SJSA1 (cell line): Measurements from ENCODE around the gene FMNL2. TPM values are rescaled to one million over a fixed set of nuclear protein-coding genes. Genes with fewer than 3 reads are reported as not detected.

Experiments used
- DNase-seq, 2 experiments: peaks; one replicate each; pipeline ENCODE4 v3.0.0-alpha.2; 2015 to 2020; ENCODE audit warnings: low spot score in 2 of 2, low read depth in 1 of 2
- H3K27ac ChIP-seq: fragments of 250-450 bp; sonication (Bioruptor Pico); 2 replicates; pipeline ENCODE4 v1.5.1; 2020; ENCODE audit warnings: mild to moderate bottlenecking, moderate library complexity
- H3K27me3 ChIP-seq: fragments of 250-450 bp; sonication (Bioruptor Pico); replicated peaks from 2 replicates; pipeline ENCODE4 v1.5.1; 2020; ENCODE audit warnings: mild to moderate bottlenecking, moderate library complexity
- H3K36me3 ChIP-seq: fragments of 250-450 bp; sonication (Bioruptor Pico); 2 replicates; pipeline ENCODE4 v1.5.1; 2020; ENCODE audit warnings: mild to moderate bottlenecking
- H3K4me1 ChIP-seq: fragments of 250-450 bp; sonication (Bioruptor Pico); replicated peaks from 2 replicates; pipeline ENCODE4 v1.6.1; 2021; ENCODE audit warnings: mild to moderate bottlenecking
- H3K4me3 ChIP-seq: fragments of 250-450 bp; sonication (Bioruptor Pico); 2 replicates; pipeline ENCODE4 v1.5.1; 2020; ENCODE audit warnings: mild to moderate bottlenecking
- H3K9me3 ChIP-seq: fragments of 250-450 bp; sonication (Bioruptor Pico); replicated peaks from 2 replicates; pipeline ENCODE4 v1.5.1; 2020; ENCODE audit warnings: mild to moderate bottlenecking
- total RNA-seq: library from RNA; depleted of rRNA; stranded (reverse); fragments of >200 nt; shearing (Covaris generic); gene quantifications from 2 replicates; pipeline ENCODE4 v1.2.3, GENCODE V29; 2014

The FMNL2 gene
- total RNA-seq, 1 experiment from 2014 or later = 12.9 TPM

DNA sequence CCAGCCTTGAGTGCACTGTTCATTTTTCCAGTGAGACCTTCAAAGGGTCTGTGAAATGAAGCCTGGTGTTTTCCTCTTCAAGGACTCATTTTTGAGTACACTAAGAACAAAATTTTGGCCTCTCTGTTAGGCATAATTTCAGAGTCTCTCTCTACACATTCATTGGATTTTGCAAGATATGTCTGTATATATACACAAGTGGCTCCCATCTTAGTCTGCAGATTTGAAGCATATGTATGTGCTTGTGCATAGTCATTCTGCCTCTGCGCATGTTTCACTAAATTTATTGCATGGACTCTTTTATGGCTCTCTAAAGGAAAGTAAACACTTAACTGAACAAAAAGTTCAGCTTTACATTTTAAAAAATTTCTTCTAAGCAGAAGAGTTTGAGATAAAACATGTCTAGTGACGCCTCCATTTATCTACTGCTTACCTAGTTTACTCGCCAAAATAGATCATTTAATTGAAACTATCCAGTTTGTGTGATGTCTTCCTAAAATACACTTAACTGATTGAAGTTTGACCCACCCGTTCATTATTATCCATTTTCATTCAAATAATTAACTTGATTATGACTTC lies 145.9 kb downstream of the FMNL2 start:
- no peak overlapping the region for H3K27ac ChIP-seq
- H3K9me3 ChIP-seq = no peaks in the 10 kb centered on the region
- H3K4me1 ChIP-seq = no peaks in the 10 kb centered on the region; the same call in 1 of the 2 replicates
- H3K4me3 ChIP-seq = no peak overlapping the region
- H3K27me3 ChIP-seq = no peaks in the 10 kb centered on the region
- no peaks in the 10 kb centered on the region for H3K36me3 ChIP-seq
- no peak for DNase-seq

DNA sequence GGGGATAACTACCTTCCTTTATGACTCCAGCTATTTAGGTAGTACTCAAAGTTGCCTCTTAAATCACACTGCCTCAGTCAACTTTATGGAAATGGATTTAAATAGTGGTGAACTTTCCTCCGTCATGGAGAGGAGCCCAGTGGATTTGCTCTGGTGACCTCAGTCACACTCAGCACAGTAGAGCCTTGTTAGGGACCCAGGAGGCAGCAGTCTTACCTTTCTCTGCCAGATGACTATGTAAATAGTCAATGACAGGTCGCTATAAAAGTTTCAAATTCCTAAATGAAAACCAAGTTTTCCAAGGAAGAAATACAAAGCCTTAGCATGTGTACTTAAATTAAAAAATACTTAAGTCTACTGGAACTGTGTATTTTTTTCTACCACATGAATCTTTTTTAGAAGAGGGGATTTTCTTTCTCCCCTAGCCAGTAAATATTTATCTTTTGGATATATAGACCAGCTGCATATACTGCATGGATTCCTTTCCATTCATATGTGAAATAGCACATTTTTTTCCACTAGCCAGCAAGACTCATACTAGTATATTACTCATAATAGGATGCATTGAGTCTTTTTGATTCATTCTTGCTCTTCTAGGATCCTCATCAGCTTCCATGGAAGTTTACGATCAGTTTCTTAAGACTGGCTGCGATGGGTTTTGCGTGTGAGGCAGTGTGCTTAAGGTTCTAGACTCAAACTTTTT lies 147.1 kb downstream of the FMNL2 start:
- no peaks in the 10 kb centered on the region for H3K9me3 ChIP-seq
- H3K27ac ChIP-seq = no peak overlapping the region
- DNase-seq = no peak
- no peaks in the 10 kb centered on the region; the same call in 1 of the 2 replicates for H3K4me1 ChIP-seq
- no peaks in the 10 kb centered on the region for H3K27me3 ChIP-seq
- H3K4me3 ChIP-seq = no peak overlapping the region
- no peaks in the 10 kb centered on the region for H3K36me3 ChIP-seq

DNA sequence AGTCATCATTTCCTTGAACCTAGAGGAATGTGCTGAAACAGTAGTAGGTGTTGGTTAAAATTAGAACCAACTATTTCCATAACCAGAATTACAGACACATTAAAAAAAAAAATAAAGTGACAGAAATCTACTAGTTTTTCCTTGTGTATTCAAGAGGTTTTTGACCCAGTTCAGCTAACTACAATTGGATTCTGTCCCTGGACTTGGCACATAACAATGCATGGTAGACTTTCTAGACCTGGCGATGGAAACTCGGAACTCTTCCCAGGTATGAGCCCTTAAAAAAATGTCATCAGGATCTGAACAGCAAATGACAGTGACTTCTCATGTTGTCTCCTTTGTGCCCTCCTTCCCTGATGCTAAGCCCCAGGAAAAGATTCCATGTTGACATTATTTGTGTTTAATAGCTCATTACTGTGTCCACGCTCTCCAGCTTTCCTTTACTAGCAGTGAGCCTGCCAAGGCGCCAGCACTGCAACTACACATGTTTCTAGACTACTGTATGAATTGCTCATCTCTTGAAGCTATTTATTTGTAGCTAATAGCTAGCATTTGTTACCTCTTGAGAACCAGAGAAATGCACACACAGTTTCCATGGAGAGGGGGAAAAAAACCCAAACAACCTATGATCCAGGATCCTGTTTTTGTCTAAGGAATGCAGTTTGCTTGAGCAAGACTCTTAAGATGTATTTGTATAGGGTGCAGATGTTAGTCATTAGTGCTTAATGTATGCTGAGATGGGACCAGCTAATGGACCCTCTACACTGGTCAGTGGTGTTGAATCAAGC lies 148.5 kb downstream of the FMNL2 start:
- DNase-seq = no peak

DNA sequence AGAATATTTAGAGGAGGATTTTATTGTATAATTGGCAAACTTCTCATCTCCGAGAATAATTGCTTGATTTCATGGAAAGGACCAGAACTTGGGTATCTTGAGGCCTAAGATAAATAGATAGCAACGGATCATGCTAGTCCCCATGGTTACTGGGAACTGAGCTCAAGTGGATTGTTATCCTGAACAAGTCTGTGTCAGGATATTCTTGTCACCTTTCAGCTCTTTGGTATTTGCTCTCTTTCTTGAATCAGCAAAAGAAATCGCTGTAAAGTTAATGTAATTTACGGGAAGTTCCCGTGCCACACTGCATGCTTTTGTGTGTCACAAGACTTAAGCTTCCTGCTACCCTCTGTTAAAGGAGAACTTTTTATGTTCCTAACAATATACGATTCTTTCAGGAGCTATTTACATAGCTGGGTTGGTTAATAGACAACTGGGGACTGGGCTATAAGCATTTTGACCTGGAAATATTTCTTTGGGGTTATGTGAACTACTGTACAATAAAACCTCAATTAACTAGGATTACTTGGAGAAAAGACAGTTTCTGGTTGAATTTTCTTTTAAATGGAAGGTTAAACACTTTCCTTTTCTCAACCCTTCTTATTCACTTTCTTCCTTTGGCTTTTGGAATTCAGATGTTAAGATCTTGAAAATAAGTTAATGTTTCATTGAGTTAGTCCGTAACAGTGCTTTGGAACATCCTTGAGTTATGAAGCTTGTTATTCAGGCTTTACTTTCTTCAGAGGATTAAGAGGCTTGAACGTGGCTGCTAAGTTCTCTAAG lies 151.2 kb downstream of the FMNL2 start:
- no peaks in the 10 kb centered on the region for H3K27me3 ChIP-seq
- no peaks in the 10 kb centered on the region for H3K36me3 ChIP-seq
- H3K27ac ChIP-seq = no peak overlapping the region
- no peaks in the 10 kb centered on the region; the same call in 1 of the 2 replicates for H3K4me1 ChIP-seq
- DNase-seq = no peak
- H3K4me3 ChIP-seq = no peak overlapping the region
- H3K9me3 ChIP-seq = no peaks in the 10 kb centered on the region

More for the DNA sequence above, 148.5 kb downstream of the FMNL2 start:
- no peaks in the 10 kb centered on the region for H3K9me3 ChIP-seq
- no peaks in the 10 kb centered on the region for H3K27me3 ChIP-seq
- H3K4me1 ChIP-seq = no peaks in the 10 kb centered on the region; the same call in 1 of the 2 replicates
- H3K36me3 ChIP-seq = no peaks in the 10 kb centered on the region
- H3K4me3 ChIP-seq = no peak overlapping the region
- H3K27ac ChIP-seq = no peak overlapping the region

DNA sequence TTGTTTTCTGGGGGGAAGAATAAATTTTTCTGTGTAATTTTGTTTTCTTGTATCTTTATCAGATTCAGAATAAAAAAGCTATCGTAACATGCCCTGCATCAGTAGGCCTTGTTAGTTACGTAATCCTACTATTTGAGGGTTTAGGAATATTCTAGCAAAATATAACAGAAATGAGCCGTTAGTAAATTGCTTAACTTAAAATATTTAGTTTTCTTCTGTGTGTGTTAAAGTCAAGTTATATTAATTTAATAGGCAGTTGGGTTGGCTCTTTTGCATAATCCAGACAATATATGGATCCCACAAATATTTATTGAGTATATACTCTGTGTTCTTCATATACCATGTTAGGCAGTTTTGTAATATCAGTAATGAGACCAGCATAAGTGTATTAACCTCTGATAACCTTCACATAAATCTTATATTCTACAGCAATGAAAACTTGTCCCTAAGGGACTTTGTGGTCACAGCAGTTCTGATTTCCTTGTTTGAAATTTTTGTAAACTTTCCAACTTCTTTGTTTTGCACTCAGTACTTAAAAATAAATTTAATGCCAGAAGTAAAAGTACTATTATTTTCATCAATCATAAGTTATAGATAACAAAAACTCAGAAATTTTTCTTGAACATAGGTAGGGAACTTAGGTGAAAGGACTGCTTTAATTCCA lies 151.9 kb downstream of the FMNL2 start:
- Histone ChIP-seq H3K27me3 (no peaks in the 10 kb centered on the region), H3K9me3 (no peaks in the 10 kb centered on the region), H3K27ac (no peak overlapping the region), H3K36me3 (no peaks in the 10 kb centered on the region), H3K4me1 (no peaks in the 10 kb centered on the region; the same call in 1 of the 2 replicates), H3K4me3 (no peak overlapping the region)
- DNase-seq = no peak

DNA sequence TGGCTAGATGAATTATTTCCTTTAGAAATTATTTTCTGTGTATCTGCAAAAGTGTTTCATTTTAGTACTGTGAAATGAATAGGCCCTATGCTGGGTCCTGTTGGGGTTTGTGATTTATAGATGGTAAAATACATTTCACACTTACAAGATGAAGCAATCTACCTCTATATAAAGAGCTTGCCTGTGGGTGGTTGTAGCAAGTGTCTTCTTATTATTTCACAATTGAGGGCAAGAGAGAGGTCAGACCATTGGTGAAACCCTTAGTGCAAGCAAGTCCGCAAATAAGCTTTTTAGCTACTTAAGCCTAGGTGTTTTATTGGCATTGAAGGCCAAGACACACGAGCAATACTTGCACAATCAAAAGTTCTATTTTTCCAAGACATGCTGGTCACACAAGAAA lies 153.1 kb downstream of the FMNL2 start:
- no peak for DNase-seq
- Histone ChIP-seq H3K4me1 (no peaks in the 10 kb centered on the region; the same call in 1 of the 2 replicates), H3K27me3 (no peaks in the 10 kb centered on the region), H3K27ac (no peak overlapping the region), H3K36me3 (no peaks in the 10 kb centered on the region), H3K4me3 (no peak overlapping the region), H3K9me3 (no peaks in the 10 kb centered on the region)

DNA sequence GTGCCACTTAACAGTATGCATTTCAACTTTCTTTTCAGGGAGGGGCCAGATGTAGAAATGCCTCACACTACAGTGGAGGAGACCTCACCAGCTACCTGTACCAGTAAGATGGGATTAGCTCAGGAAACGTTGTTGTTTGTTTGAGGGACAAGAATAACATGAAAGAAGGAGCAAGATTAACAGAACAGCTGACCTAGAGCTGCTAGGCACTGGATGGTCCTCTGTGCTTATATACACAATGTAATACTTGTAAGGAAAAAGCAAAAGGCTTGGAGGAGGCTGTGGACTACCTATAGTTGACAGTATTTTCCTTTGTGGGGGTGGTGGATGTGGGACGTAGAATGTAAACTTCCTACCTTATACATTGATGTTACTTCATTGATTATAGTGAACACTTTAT lies 154.4 kb downstream of the FMNL2 start:
- H3K4me1 ChIP-seq = no peaks in the 10 kb centered on the region; the same call in 1 of the 2 replicates
- DNase-seq = no peak
- no peaks in the 10 kb centered on the region for H3K27me3 ChIP-seq
- H3K36me3 ChIP-seq = no peaks in the 10 kb centered on the region
- no peaks in the 10 kb centered on the region for H3K9me3 ChIP-seq
- no peak overlapping the region for H3K4me3 ChIP-seq
- no peak overlapping the region for H3K27ac ChIP-seq

DNA sequence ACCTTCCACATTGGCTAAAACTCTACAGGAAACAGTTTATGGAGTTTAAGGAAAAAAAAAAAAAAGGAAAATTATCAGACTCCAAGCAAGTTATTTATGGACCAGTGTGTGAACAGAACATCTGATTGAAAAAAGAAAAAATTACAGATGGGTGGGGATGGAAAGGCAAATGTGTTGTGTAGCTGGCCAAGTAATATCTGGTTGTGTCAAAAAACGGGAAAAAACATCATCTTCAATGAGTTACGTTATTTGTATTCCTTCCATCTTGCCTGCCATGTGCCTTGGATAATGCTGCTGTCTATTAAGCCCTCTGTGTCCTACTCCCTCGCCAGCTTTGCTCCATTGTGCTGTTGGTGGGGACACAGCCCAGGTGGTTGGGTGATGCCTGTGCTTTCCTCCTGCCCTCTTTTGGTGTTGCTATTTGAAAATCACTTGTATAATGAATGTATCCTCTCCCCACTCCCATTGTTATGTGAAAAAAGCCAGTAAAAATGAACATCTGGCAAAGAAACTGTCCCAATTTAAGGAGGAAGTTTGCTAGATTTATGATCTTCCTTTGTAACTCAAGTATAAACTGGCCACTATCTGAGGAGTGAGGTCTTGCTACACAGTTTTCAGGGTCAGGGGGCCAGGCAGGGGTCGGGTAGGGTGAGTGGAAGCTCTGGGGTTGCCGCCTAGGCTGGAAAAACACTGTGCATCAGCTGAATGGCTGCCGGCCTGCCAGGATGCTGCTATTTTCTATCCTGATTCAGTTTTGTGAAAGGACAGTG lies 155.9 kb downstream of the FMNL2 start:
- H3K4me1 ChIP-seq = no peaks in the 10 kb centered on the region; the same call in 1 of the 2 replicates
- H3K27me3 ChIP-seq = no peaks in the 10 kb centered on the region
- DNase-seq = no peak
- H3K36me3 ChIP-seq = no peaks in the 10 kb centered on the region
- no peak overlapping the region for H3K27ac ChIP-seq
- H3K4me3 ChIP-seq = no peak overlapping the region
- H3K9me3 ChIP-seq = no peaks in the 10 kb centered on the region

DNA sequence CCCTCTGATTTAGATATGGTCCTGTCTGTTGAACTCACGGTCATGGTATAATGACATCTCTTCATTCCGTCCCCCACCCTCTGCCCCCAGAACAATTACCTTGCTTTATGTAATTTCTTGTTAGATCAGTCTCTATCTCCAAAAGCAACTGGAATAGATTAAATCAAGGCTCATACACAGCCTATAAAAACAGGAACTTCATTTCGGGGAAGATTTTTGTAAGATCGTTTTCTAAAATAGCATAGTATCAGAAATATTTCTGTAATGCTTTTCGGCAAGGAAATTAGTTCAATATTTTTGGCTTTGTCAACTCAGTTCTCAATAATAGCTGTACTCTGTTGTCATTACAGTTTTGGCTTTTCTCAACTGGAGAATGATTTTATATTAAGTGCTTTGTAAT lies 157.2 kb downstream of the FMNL2 start:
- no peak overlapping the region for H3K4me3 ChIP-seq
- H3K27me3 ChIP-seq = no peaks in the 10 kb centered on the region

DNA sequence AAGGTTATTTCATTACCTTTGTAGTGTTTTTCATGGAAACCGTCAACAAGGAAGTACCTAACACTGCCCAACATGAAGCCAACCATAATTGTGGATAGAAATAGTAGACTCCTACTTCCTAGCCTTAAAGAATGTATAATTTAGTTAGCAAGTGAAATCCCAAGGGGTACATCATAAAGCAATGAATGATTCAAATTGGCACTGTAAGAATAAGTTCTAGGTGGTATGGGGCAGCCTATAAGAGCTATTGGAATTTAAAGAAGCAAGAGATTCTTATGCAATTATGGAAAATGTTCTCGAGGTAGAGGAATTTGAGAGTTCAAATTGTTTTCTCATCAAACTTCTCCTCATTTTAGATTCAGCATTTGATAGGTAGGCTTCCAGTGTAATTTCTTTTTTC lies 157.9 kb downstream of the FMNL2 start:
- Histone ChIP-seq H3K4me3 (no peak overlapping the region), H3K4me1 (peaks cover 8% of the 10 kb centered on the region), H3K27me3 (no peaks in the 10 kb centered on the region), H3K9me3 (no peaks in the 10 kb centered on the region), H3K27ac (no peak overlapping the region), H3K36me3 (no peaks in the 10 kb centered on the region)
- DNase-seq = no peak

More for the DNA sequence above, 157.2 kb downstream of the FMNL2 start:
- Histone ChIP-seq H3K27ac (no peak overlapping the region), H3K36me3 (no peaks in the 10 kb centered on the region), H3K9me3 (no peaks in the 10 kb centered on the region), H3K4me1 (no peaks in the 10 kb centered on the region)
- DNase-seq = no peak

DNA sequence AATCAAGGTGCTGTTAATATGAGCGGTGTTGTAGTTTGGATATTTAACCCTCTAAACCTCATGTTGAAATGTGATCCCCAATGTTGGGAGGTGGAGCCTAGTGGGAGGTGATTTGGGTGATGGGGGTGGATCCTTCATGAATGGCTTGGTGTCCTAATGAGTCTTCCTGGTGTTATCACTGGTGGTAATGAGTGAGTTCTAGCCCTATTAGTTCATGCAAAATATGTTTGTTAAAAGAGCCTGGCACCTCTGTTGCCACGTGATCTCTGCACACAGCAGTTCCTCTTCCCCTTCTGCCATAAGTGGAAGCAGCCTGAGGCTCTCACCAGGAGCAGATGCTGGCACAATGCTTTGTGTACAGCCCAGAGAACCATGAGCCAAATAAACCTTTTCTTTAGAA lies 158.4 kb downstream of the FMNL2 start:
- H3K27me3 ChIP-seq = no peaks in the 10 kb centered on the region
- no peak overlapping the region for H3K4me3 ChIP-seq
- H3K27ac ChIP-seq = no peak overlapping the region
- DNase-seq = no peak
- H3K36me3 ChIP-seq = no peaks in the 10 kb centered on the region
- peaks cover 9% of the 10 kb centered on the region for H3K4me1 ChIP-seq
- no peaks in the 10 kb centered on the region for H3K9me3 ChIP-seq

DNA sequence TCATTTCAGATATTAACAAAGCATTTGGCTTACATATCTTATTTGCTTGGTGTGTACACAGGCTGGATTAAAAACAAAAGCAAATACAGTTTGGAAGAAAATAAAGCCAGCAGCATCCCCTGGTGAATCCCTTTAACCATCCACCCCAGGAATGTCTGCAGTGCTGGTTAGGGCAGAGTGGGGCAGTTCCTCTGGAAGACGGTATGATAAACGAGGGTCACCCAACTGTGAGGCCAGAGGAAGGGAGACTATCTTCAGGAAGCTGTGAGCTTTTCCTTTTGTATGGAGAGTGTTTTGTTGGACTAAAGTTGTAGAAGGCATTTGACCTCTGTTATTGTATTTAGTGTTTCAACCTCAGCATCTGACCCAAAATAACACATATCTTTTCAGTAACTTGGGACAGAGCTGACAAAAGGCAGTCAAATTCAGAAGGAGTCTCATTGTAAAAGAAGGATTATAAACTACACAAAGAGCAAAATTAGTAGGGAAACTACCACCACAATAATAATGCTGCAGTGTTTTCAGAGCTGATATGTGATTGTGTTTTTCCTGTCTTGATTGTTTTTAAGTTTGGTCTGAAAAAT lies 159.1 kb downstream of the FMNL2 start:
- H3K4me3 ChIP-seq = no peak overlapping the region

More for the DNA sequence above, 159.1 kb downstream of the FMNL2 start:
- H3K27me3 ChIP-seq = no peaks in the 10 kb centered on the region
- no peaks in the 10 kb centered on the region for H3K36me3 ChIP-seq
- peaks cover 9% of the 10 kb centered on the region for H3K4me1 ChIP-seq
- no peaks in the 10 kb centered on the region for H3K9me3 ChIP-seq
- no peak overlapping the region for H3K27ac ChIP-seq
- no peak for DNase-seq
